Measurements from ENCODE around the gene UBL4A. TPM values are rescaled to one million over a fixed set of nuclear protein-coding genes. Genes with fewer than 3 reads are reported as not detected.
"Not testable (repeated sequence)": the region's sequence is repeated elsewhere in the genome, so short reads cannot be mapped to it uniquely, and the experiment has no call there.

UBL4A gene
- total RNA-seq, 3 donors from 2014 or later = 36.2 to 40.1 (median 38.3) TPM

- no peak overlapping the region for H3K27ac ChIP-seq
- no peak for DNase-seq (ENCODE audit: low spot score in 2 of 2)
- H3K27me3 ChIP-seq = peaks cover 0 to 24% of the 10 kb centered on the region in 2 donors
- H3K9me3 ChIP-seq = no peaks in the 10 kb centered on the region
- H3K36me3 ChIP-seq = no peaks in the 10 kb centered on the region
- intact Hi-C loops (cut with DNase I; ENCODE audit: low total_unique reads) = no loop called here
- TF ChIP-seq POLR2AphosphoS5 (IDR thresholded peaks at IDR 0.05) (no peak), POLR2A (IDR thresholded peaks at IDR 0.05) (no peak), CTCF (IDR thresholded peaks at IDR 0.05) (no peak)
- no peaks in the 10 kb centered on the region for H3K4me1 ChIP-seq
- H3K4me3 ChIP-seq = no peak overlapping the region
Measured at GRCh38 chrX:154502098-154502497, 15.7 kb upstream of the UBL4A start.

GRCh38 chrX:154501423-154501822 lies 15.0 kb upstream of the UBL4A start:
- DNase-seq (ENCODE audit: low spot score in 2 of 2); H3K36me3 ChIP-seq; H3K4me1 ChIP-seq; H3K4me3 ChIP-seq; H3K27ac ChIP-seq; intact Hi-C loops (cut with DNase I; ENCODE audit: low total_unique reads); H3K9me3 ChIP-seq: not testable (repeated sequence)
- peaks cover 0 to 17% of the 10 kb centered on the region in 2 donors for H3K27me3 ChIP-seq

- not testable (repeated sequence) for DNase-seq (ENCODE audit: low spot score in 2 of 2); H3K4me3 ChIP-seq; H3K9me3 ChIP-seq
Measured at GRCh38 chrX:154496591-154497137, 10.2 kb upstream of the UBL4A start.

GRCh38 chrX:154495472-154495922 lies 9.1 kb upstream of the UBL4A start:
- no peak for DNase-seq (ENCODE audit: low spot score in 2 of 2)
- Histone ChIP-seq H3K4me1 (no peaks in the 10 kb centered on the region), H3K4me3 (no peak overlapping the region), H3K27ac (no peak overlapping the region), H3K27me3 (peaks cover 0 to 7% of the 10 kb centered on the region in 2 donors), H3K36me3 (no peaks in the 10 kb centered on the region), H3K9me3 (no peaks in the 10 kb centered on the region)
- intact Hi-C loops (cut with DNase I; ENCODE audit: low total_unique reads) = no loop called here
- TF ChIP-seq CTCF (IDR thresholded peaks at IDR 0.05) (no peak), POLR2AphosphoS5 (IDR thresholded peaks at IDR 0.05) (no peak), POLR2A (IDR thresholded peaks at IDR 0.05) (no peak)

More at GRCh38 chrX:154496591-154497137, 10.2 kb upstream of the UBL4A start:
- intact Hi-C loops (cut with DNase I; ENCODE audit: low total_unique reads); H3K4me1 ChIP-seq; H3K27ac ChIP-seq; H3K36me3 ChIP-seq; H3K27me3 ChIP-seq: not testable (repeated sequence)

- intact Hi-C loops (cut with DNase I; ENCODE audit: low total_unique reads) = no loop called here
- Histone ChIP-seq H3K4me1 (no peaks in the 10 kb centered on the region), H3K9me3 (no peaks in the 10 kb centered on the region), H3K4me3 (no peak overlapping the region), H3K36me3 (no peaks in the 10 kb centered on the region), H3K27ac (no peak overlapping the region), H3K27me3 (peaks cover 0 to 7% of the 10 kb centered on the region in 2 donors)
- DNase-seq (ENCODE audit: low spot score in 2 of 2) = no peak
- TF ChIP-seq POLR2A (IDR thresholded peaks at IDR 0.05) (no peak), POLR2AphosphoS5 (IDR thresholded peaks at IDR 0.05) (no peak), CTCF (IDR thresholded peaks at IDR 0.05) (no peak)
Measured at GRCh38 chrX:154494715-154495114, 8.3 kb upstream of the UBL4A start.

- Histone ChIP-seq H3K4me1 (peaks cover 0 to 7% of the 10 kb centered on the region in 2 donors), H3K36me3 (no peaks in the 10 kb centered on the region), H3K9me3 (no peaks in the 10 kb centered on the region), H3K27ac (peak within 1 kb of the TSS; percentile 92 to 99), H3K4me3 (peak within 1 kb of the TSS; percentile 59 to 83 (median 69)), H3K27me3 (peaks cover 0 to 29% of the 10 kb centered on the region in 2 donors)
- peak; percentile 33 to 94 (median 80) for TF ChIP-seq POLR2AphosphoS5 (IDR thresholded peaks at IDR 0.05)
- TF ChIP-seq POLR2A (IDR thresholded peaks at IDR 0.05) = peak; percentile 46
- TF ChIP-seq CTCF (IDR thresholded peaks at IDR 0.05) = no peak
- DNase-seq (ENCODE audit: low spot score in 2 of 2) = peak; percentile 90
- intact Hi-C loops (cut with DNase I; ENCODE audit: low total_unique reads) = no loop called here
Measured at GRCh38 chrX:154490414-154491083, 4.1 kb upstream of the UBL4A start, which contains the start of gene SLC10A3. SLC10A3 (minus strand) TSS chrX:154490629; CDS start chrX:154488940, 1,689 bp downstream.

Data from breast epithelium (tissue), 4 donors.